NCI-H128 (cell line): Measurements from ENCODE around the gene H3-3A.

ENCODE experiments used
- DNase-seq: peaks from one replicate; lab custom pipeline; 2025; ENCODE audit not compliant: unreplicated experiment; lab: John Stamatoyannopoulos, UW

H3-3A gene

GRCh38 chr1:226052061-226052460 is 10.5 kb upstream of the H3-3A start:
- no peak for DNase-seq

DNA sequence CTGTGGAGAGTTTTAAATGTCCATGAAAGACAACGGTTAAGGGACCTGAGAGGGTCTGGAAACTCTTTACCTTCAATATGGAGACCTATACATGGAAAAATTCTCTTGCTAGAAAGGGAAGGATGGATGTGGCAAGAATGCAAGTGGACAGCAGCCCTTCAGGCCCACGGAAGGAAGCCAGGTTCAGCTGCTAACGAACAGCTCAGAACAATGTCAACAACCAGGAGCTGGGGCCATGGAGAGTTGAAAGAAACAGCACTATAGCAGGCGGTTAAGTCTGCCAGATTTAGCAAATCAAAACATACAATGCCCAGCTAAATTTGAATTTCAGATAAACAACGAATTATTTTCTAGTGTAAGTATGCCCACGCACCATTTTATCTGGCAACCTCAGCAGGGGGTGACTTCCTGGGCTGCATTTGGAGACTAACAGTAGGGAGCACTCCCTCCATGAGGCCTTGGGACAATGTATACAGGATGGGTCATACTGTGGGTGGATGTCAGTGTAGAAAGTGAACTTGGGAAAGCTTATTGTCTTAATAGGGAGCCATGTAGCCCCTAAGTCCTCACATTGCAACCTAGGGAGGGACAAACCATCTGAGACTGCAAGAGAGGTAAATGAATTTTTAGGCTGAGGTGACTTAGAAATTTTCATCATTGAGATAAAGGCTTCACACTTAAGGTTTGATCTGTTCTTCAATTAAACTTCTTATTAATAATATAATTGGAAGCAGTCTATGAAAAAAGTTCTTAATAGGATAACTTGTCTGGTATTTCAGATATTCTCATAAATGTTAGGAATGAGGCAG is 7.8 kb upstream of the H3-3A start:
- no peak for DNase-seq

DNA sequence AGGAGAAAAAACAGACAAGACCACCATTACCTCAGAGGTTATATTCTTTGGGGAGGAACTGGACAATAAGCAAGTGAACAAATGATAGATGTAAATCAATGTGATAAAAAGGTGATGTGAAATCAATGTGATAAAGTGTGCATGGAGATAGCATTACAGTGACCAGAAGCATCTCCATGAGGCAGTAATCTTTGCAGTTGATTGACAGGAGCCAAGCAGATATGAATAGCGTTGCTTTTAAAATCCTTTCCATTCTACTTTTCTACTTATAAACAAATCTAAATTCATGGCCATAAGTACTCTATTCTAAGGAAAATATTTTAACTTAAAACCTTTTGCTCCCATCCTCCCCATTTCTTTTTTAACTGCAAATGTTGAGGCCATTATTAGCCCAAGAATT is 2.8 kb upstream of the H3-3A start:
- no peak for DNase-seq

DNA sequence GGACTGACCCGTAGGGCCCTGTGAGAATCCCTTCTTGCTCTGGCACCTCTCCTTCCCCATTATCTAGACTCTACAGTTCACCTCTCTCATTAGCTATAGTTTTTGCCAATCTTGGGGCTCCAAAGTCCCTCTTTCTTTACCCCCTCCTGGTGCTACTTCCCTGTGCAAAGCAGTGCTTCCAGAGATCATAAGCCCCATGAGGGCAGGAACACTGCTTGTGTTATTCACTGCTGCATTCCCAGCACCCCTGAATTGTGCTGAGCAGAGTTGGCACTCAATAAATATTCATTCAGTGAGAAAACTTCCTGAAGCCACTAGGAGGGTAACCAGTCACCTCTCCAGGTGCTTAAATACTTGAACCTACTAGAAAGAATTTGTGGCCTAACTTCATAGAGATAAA is 2.1 kb upstream of the H3-3A start:
- no peak for DNase-seq

DNA sequence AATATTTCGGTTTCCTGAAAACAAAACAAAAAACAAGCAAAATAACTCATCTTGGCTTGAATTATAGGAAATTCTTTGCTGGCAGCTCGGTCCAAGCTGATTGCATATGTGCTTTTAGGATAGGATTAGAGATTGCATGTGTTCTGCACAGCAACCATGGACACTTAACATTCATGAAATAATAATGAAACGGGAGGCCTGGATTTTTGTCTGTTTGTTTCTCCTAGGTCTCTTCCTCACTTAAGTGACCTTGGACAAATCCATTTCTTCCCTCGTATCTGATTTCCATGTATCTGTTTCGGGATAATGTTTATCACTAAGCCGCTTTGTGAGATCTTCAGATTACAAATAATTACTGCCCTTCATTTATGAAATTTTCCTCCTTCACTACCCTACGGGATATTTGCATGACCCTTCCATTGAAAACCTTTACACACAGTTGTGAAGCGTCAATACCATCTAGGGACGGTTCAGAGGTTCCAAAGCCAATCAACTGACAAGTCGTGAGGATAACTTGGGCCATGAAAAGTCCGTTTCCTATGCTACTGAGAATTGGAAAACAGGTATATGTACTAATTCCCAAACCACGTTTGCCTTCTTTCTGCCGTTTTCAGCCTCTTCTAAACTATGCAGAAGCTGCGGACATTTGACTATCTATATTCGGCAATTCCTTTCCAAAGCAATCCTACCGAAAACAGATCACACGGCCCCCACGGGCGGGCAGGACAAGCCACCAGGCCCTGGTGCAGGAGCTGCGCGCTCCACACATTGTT is 1.3 kb upstream of the H3-3A start:
- DNase-seq, result no peak

- DNase-seq, result peak; percentile 78
Measured at GRCh38 chr1:226061841-226062557, 517 bp upstream of the H3-3A start.

GRCh38 chr1:226063224-226063976 is 884 bp downstream of the H3-3A start:
- peak; percentile 34 for DNase-seq

- DNase-seq, result no peak
Measured at GRCh38 chr1:226063977-226064815, 1.7 kb downstream of the H3-3A start.

- no peak for DNase-seq
Measured at GRCh38 chr1:226064816-226065248, 2.3 kb downstream of the H3-3A start.

DNA sequence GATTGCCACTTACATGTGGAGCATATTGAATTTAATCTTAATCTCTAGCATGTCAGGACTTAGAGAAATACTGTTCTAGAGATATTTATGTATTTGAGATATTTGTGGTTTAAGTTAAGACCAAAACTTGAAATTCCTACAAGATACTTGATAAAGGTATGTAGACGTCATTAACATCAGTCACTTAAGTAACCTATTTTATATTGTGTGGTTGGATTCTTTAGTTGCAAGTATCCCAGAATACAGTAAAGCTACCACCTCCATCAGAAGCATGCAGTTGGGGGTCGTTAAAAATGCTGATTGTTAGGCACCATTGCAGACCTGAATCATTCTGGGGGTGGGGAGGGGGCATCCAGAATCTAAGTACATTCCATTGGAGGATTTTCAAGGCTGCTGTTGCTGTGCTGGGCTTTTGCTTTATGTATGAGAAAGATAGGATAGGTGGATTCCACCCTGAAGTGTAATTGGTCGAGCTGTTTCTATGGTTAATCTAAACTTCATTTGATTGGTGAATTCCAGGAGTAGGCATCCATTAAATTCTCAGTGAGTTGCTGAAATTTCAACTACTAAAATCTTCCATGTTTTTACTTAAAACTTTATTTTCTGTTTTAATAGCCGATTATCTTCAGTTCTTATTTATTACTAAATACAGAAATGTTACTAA is 4.0 kb downstream of the H3-3A start:
- DNase-seq, result no peak

DNA sequence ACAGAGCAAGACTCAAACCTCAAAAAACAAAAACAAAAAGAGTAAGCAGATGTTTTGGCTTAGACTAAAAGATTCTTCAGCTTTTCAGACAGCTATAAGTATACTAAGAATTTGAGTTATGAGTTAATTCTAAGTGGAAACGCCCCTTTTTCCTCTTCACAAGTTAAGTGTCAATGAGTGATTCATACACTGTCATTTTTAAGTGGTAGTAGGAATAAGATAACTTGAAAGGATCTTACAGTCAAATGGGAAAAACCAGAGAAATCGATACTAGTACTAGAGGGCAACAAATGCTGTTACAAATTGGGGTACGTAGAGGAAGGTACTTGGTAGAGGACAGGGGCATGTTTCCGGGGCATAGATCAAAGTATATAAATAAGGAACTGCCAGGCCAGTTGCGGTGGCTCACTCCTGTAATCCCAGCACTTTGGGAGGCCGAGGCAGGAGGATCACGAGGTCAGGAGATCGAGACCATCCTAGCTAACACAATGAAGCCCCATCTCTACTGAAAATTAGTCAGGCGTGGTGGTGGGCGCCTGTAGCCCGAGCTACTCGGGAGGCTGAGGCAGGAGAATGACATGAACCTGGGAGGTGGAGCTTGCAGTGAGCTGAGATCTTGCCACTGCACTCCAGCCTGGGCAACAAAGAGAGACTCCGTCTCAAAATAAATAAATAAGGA is 7.4 kb downstream of the H3-3A start:
- no peak for DNase-seq

DNA sequence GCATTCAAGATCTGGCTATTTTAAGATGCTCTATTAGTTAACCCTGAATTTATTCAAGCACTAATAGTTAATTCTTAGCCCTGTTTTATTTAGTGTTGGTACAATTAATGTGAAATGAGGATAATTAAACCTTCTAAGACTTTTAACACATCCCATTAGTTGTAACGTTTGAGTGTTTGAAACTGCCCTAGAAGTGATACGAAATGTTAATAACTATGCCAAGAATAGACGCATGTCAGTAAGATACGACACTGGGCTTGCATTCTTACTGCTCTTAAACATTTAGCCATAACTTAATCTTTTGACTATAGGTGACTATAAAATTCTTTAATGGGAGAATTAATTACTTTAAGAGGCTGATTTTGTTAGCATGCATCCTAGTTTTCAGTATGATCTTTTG is 9.8 kb downstream of the H3-3A start:
- no peak for DNase-seq

DNA sequence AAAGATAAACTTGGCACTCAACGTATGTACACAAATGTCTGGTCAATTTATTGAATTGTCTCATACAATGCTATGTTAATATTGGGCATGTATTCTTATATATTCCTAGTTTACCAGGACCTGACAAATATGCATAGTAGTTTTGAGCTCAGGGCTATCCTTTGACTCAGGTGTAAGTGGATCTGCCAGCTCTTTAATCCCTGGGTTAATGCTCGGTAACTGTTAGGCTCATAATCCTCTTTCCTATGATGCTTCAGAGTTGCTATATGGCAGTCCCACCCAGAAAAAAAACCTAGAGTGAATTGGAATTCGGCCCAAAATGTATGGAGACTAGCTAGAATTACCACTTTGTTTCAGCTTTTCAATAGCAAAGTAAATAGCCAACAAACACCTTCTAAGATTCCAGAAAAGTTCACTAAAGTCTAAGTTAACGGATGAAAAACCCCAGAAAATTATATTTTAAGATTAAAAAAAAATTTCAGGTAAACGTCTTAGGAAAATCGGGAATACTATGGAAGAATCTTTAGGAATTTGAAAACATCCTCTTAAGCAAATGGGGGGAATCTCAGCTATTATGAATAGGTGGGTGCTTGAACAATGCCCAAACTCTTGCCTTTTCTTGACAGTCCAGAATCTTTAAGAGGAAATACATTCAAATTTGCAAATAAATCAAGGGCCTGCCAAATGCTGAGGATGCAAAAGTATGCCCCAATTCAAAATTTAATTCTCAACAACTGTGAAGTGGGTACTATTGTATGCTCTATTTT is 10.9 kb downstream of the H3-3A start:
- DNase-seq, result no peak

GRCh38 chr1:226074046-226074445 is 11.5 kb downstream of the H3-3A start:
- no peak for DNase-seq

GRCh38 chr1:226076378-226076777 is 13.9 kb downstream of the H3-3A start:
- no peak for DNase-seq

- DNase-seq, result no peak
Measured at GRCh38 chr1:226078374-226078773, 15.9 kb downstream of the H3-3A start.

- DNase-seq, result no peak
Measured at GRCh38 chr1:226082587-226082917, 20.0 kb downstream of the H3-3A start.

DNA sequence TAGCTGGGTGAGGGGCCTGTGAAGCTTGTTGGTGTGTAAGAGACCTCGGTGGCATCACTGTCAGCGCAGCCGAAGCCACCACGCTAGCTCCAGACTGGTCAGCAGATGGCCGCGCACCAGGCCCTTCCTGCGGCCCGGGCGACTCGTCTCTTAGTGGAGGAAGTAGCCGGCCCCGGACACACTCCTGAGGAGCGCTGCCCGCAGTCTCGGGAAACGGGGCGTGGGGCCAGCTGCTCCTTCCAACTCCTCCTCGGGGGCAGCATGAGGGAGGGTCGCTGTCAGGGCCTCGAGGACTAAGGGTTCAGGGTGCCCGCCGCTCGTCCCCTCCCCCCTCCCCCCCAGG is 20.4 kb downstream of the H3-3A start:
- DNase-seq, result no peak
